MCF 10A (cell line): ENCODE measurements around the gene RABL6. TPM values are rescaled to one million over a fixed set of nuclear protein-coding genes. Genes with fewer than 3 reads are reported as not detected.

Experiments
- Bru-seq: library from RNA; stranded (reverse); fragments of 400-500 nt; gene quantifications from one replicate; lab custom pipeline; 2021; lab: Mats Ljungman, UMichigan
- BruChase-seq, 2 experiments: library from RNA; stranded (reverse); fragments of 400-500 nt; gene quantifications; one replicate each; lab custom pipeline; 2021; lab: Mats Ljungman, UMichigan
- BruUV-seq: library from RNA; stranded (reverse); fragments of 400-500 nt; replicated peaks from 2 replicates; lab custom pipeline; 2021; lab: Mats Ljungman, UMichigan
- CTCF ChIA-PET: fragments of 300-600 bp; sonication (Branson Sonifier 250); formaldehyde crosslinking; extraction: SDS; loops from one replicate; lab custom pipeline; 2021; ENCODE audit warnings: antibody characterized with exemption, inconsistent platforms; lab: Yijun Ruan, JAX
- POLR2A ChIA-PET: fragments of 300-600, 350-650 bp; sonication (Branson Sonifier 250); formaldehyde crosslinking; extraction: SDS; loops from one replicate; lab custom pipeline; 2020; ENCODE audit warnings: antibody characterized with exemption, inconsistent platforms; lab: Yijun Ruan, JAX
- DNase-seq: peaks from one replicate; pipeline ENCODE4 v3.0.0-alpha.2; 2018; ENCODE audit not compliant: unreplicated experiment
- H3K27ac Mint-ChIP-seq: one replicate; pipeline ENCODE4 v1.8.0; 2022; ENCODE audit warnings: mild to moderate bottlenecking, low read depth, mixed read lengths; ENCODE audit not compliant: unreplicated experiment
- H3K27me3 Mint-ChIP-seq: one replicate; pipeline ENCODE4 v1.8.0; 2022; ENCODE audit warnings: mixed read lengths; ENCODE audit not compliant: insufficient read depth, unreplicated experiment
- H3K36me3 Mint-ChIP-seq: one replicate; pipeline ENCODE4 v1.8.0; 2022; ENCODE audit warnings: mild to moderate bottlenecking, moderate library complexity, mixed read lengths; ENCODE audit not compliant: insufficient read depth, unreplicated experiment
- H3K4me1 Mint-ChIP-seq: one replicate; pipeline ENCODE4 v1.8.0; 2022; ENCODE audit warnings: mixed read lengths; ENCODE audit not compliant: insufficient read depth, unreplicated experiment
- H3K4me3 Mint-ChIP-seq: one replicate; pipeline ENCODE4 v1.8.0; 2022; ENCODE audit warnings: mild to moderate bottlenecking, moderate library complexity, mixed read lengths; ENCODE audit not compliant: unreplicated experiment
- H3K9me3 Mint-ChIP-seq: one replicate; pipeline ENCODE4 v1.8.0; 2022; ENCODE audit warnings: mixed read lengths; ENCODE audit not compliant: unreplicated experiment
- intact Hi-C: fragments of 100-400 bp; cut with micrococcal nuclease; formaldehyde crosslinking; loops from 2 replicates; pipeline ENCODE4 v1.14.1; 2022
- long read RNA-seq: library from polyadenylated mRNA; stranded (forward); transcript quantifications from one replicate; pipeline ENCODE4 v2.0.0, GENCODE V29; 2022
- total RNA-seq: library from RNA; stranded (reverse); gene quantifications from 2 replicates; pipeline ENCODE4 v1.2.3, GENCODE V29; 2022
- TF ChIP-seq, protein P1 (sequence below): fragments of 200-600 bp; IDR thresholded peaks from one replicate; pipeline ENCODE4 v1.8.0; 2022; ENCODE audit warnings: antibody characterized with exemption, mild to moderate bottlenecking; ENCODE audit not compliant: unreplicated experiment

Gene RABL6, protein sequence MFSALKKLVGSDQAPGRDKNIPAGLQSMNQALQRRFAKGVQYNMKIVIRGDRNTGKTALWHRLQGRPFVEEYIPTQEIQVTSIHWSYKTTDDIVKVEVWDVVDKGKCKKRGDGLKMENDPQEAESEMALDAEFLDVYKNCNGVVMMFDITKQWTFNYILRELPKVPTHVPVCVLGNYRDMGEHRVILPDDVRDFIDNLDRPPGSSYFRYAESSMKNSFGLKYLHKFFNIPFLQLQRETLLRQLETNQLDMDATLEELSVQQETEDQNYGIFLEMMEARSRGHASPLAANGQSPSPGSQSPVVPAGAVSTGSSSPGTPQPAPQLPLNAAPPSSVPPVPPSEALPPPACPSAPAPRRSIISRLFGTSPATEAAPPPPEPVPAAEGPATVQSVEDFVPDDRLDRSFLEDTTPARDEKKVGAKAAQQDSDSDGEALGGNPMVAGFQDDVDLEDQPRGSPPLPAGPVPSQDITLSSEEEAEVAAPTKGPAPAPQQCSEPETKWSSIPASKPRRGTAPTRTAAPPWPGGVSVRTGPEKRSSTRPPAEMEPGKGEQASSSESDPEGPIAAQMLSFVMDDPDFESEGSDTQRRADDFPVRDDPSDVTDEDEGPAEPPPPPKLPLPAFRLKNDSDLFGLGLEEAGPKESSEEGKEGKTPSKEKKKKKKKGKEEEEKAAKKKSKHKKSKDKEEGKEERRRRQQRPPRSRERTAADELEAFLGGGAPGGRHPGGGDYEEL
- total RNA-seq, result 77.8 and 84.2 TPM in 2 replicates
- Bru-seq, nascent RNA, result percentile 60 among the genes with signal in this experiment
- BruChase-seq, experiment 1, labeled RNA remaining after a 6-hour chase, result percentile 83 among the genes with signal in this experiment
- percentile 71 among the genes with signal in this experiment for BruChase-seq, experiment 2, labeled RNA remaining after a 2-hour chase
- long read RNA-seq, transcript RABL6-201 (15 exons, 3,091 nt), result major isoform, 58 of 131 reads
- long read RNA-seq, transcript RABL6-204 (8 exons, 1,580 nt), result minor isoform, 6 of 131 reads
- long read RNA-seq, partial matches to known transcripts, result 54 of 131 reads
- long read RNA-seq, other reads (novel, unspliced or antisense), result 12 of 131 reads

DNA sequence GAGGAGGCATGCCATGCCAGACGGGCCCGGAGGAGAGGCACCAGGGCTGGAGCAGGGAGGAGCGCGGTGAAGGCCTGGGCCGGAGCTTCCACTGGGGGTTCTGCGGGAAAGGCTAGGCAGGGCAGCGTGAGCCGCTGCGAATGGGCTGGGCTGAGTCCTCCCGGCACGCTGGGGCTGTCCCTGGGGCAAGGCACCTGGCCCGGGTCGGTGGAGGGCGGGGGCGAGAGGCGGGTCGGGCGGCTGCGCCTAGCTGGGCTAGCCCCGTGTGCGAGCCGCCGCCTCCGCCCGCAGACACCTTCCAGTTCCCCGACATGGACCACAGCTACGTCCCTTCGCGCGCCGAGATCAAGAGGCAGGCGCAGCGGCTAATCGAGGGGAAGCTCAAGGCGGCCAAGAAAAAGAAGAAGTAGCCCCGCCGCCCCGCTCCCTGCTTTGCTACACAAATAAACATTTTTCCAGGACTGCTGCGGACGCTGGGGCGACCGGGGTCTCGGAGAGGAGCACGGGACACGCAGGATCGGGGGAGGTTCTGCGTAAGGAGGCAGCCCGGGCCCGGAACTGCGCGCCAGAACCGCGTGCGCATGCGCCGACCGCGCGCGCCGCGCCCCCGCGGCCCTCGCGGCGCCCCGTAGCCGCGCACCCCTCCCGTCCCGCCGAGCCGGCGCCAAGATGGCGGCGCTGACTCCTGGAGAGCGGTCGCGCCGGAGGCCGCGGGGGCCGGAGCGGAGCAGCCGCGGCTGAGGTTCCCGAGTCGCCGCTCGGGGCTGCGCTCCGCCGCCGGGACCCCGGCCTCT lies at the start of gene RABL6:
Gene RABL6, plus strand, starts transcription at position 668 of the 794 bp plus-strand sequence. CDS start 249 bp downstream, outside the sequence.
- CTCF ChIA-PET, result interaction anchor here (0.6 to 2.8 kb wide), 7 partner anchors 14 to 228 kb away, joined by 3 to 11 read pairs (median 4); partner anchors contain the start of gene AJM1
- no TSS peak for BruUV-seq
- POLR2A ChIA-PET, result interaction anchor here (0.5 to 5.6 kb wide), 20 partner anchors 8 to 452 kb away, joined by 3 to 33 read pairs (median 4); partner anchors contain the start of genes AJM1, FBXW5, SAPCD2 and TMEM141
- intact Hi-C loops, result no loop called here
- H3K27ac Mint-ChIP-seq, result no peak within 1 kb of the TSS
- peaks cover 23% of the 10 kb centered on the region for H3K36me3 Mint-ChIP-seq
- DNase-seq, result peak; percentile 64
- H3K4me3 Mint-ChIP-seq, result peak within 1 kb of the TSS; percentile 76
- TF ChIP-seq, protein P1, sequence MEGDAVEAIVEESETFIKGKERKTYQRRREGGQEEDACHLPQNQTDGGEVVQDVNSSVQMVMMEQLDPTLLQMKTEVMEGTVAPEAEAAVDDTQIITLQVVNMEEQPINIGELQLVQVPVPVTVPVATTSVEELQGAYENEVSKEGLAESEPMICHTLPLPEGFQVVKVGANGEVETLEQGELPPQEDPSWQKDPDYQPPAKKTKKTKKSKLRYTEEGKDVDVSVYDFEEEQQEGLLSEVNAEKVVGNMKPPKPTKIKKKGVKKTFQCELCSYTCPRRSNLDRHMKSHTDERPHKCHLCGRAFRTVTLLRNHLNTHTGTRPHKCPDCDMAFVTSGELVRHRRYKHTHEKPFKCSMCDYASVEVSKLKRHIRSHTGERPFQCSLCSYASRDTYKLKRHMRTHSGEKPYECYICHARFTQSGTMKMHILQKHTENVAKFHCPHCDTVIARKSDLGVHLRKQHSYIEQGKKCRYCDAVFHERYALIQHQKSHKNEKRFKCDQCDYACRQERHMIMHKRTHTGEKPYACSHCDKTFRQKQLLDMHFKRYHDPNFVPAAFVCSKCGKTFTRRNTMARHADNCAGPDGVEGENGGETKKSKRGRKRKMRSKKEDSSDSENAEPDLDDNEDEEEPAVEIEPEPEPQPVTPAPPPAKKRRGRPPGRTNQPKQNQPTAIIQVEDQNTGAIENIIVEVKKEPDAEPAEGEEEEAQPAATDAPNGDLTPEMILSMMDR, result no peak
- H3K27me3 Mint-ChIP-seq, result no peaks in the 10 kb centered on the region
- H3K4me1 Mint-ChIP-seq, result no peaks in the 10 kb centered on the region
- H3K9me3 Mint-ChIP-seq, result no peaks in the 10 kb centered on the region

DNA sequence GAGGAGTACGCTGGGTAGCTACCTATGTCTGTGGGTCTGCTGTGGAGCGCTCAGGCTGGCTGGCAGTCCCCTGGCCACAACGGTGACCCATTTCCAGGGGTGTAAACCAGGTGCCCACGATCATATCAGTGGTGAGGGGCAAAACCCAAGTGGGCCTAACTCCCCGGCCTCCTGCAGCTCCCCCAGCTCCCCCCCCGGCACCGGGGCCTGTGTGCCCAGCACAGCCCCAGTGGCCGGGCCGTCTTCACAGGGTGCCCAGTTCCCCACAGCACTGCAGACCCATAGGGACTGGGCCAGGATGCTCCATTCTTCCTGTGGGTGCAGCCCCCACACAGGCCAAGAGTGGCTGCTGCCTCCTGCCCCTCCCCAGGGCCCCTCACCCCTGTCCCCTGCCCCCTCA lies 48.7 kb upstream of the RABL6 start:
- H3K9me3 Mint-ChIP-seq, result no peaks in the 10 kb centered on the region
- CTCF ChIA-PET, result interaction anchor here (0.6 to 4.8 kb wide), 3 partner anchors 20 to 471 kb away, joined by 3 to 30 read pairs (median 10); no protein-coding TSS in a partner anchor
- POLR2A ChIA-PET, result no interaction called here
- TF ChIP-seq, protein P1, result no peak
- H3K4me1 Mint-ChIP-seq, result no peaks in the 10 kb centered on the region
- intact Hi-C loops, result no loop called here
- H3K4me3 Mint-ChIP-seq, result no peak overlapping the region
- H3K27ac Mint-ChIP-seq, result no peak overlapping the region
- BruUV-seq, result no TSS peak
- DNase-seq, result no peak
- H3K27me3 Mint-ChIP-seq, result no peaks in the 10 kb centered on the region
- H3K36me3 Mint-ChIP-seq, result no peaks in the 10 kb centered on the region

DNA sequence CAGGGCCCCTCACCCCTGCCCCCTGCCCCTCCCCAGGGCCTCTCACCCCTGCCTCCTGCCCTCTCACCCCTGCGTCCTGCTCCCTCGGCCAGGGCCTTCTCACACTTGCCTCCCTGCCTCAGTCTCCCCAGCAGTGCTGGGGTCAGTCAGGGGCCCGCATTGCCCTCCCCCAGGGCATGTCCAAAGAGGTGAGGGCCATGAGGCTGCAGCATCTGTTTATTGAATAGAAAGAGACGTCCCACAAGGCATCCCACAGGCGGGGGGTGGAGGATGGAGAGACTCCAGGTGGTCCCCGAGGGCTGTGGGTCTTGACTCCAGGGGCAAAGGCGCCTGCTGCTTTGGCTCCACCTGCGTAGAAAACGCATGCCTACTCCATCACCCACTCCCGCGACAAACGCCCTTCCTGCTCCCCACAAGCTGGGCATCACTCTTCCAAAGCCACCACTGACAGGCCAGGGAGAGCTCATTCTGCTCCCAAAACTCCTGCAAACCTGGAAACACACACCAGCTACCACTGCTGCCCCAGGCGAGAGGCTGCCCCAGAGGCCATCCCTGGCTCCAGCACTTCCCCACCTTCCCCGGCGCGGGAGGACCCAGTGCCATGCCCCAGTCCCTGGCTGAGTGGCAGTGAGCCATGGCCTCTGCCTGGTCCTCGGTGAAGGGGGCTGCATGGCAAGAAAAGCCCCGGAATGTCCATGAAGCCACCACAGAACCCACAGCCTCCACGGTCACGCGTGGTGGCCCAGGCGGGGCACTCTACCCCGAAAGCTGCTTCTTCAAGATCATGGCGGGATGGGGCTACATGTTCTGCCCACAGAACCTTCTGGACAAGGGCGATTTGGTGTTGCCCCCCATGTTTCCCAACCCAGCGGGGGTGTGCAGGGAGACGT lies 48.1 kb upstream of the RABL6 start:
- H3K9me3 Mint-ChIP-seq, result no peaks in the 10 kb centered on the region
- ChIA-PET CTCF (interaction anchor here (0.6 to 4.8 kb wide), 8 partner anchors 15 to 470 kb away, joined by 3 to 30 read pairs (median 6); no protein-coding TSS in a partner anchor), POLR2A (no interaction called here)
- H3K4me1 Mint-ChIP-seq, result no peaks in the 10 kb centered on the region
- no peaks in the 10 kb centered on the region for H3K36me3 Mint-ChIP-seq
- BruUV-seq, result no TSS peak
- no peak overlapping the region for H3K27ac Mint-ChIP-seq
- intact Hi-C loops, result no loop called here
- DNase-seq, result no peak
- no peak overlapping the region for H3K4me3 Mint-ChIP-seq
- H3K27me3 Mint-ChIP-seq, result no peaks in the 10 kb centered on the region
- TF ChIP-seq, protein P1, result no peak
